GM23338 (cell line): ENCODE measurements around the gene ZGRF1. TPM values are rescaled to one million over a fixed set of nuclear protein-coding genes. Genes with fewer than 3 reads are reported as not detected.

ENCODE experiments used
- ATAC-seq: fragments of 200-7000 bp; cut with Tn5 transposase; 3 replicates; pipeline ENCODE4 v1.9.1; 2020
- DNase-seq: peaks from one replicate; pipeline ENCODE4 v3.0.0-alpha.2; 2015; ENCODE audit warnings: low spot score
- H2AFZ ChIP-seq: fragments of 200-600 bp; sonication (generic); 2 replicates; pipeline ENCODE4 v1.8.0; 2016; ENCODE audit warnings: antibody characterized with exemption, mild to moderate bottlenecking, moderate library complexity
- H3F3A ChIP-seq: fragments of 200-600 bp; sonication (generic); replicated peaks from 2 replicates; pipeline ENCODE4 v1.8.0; 2017; ENCODE audit warnings: antibody characterized with exemption, mixed run types, low read depth
- H3K27ac ChIP-seq: fragments of 200-600 bp; sonication (generic); 2 replicates; pipeline ENCODE4 v1.6.1; 2016; ENCODE audit warnings: low read depth
- H3K27me3 ChIP-seq: fragments of 200-600 bp; sonication (generic); 2 replicates; pipeline ENCODE4 v1.8.0; 2016; ENCODE audit warnings: mild to moderate bottlenecking, mixed run types, moderate library complexity; ENCODE audit not compliant: insufficient read depth
- H3K36me3 ChIP-seq: fragments of 200-600 bp; sonication (generic); 2 replicates; pipeline ENCODE4 v1.8.0; 2016; ENCODE audit warnings: mild to moderate bottlenecking; ENCODE audit not compliant: insufficient read depth
- H3K4me1 ChIP-seq: fragments of 200-600 bp; sonication (generic); 2 replicates; pipeline ENCODE4 v1.8.0; 2016; ENCODE audit warnings: mild to moderate bottlenecking, moderate library complexity; ENCODE audit not compliant: insufficient read depth
- H3K4me2 ChIP-seq: fragments of 200-600 bp; sonication (generic); 2 replicates; pipeline ENCODE4 v1.7.1; 2017; ENCODE audit warnings: mixed run types
- H3K4me3 ChIP-seq: fragments of 200-600 bp; sonication (generic); 2 replicates; pipeline ENCODE4 v1.6.1; 2016; ENCODE audit warnings: mixed run types
- H3K79me2 ChIP-seq: fragments of 200-600 bp; sonication (generic); replicated peaks from 2 replicates; pipeline ENCODE4 v1.8.0; 2017; ENCODE audit warnings: mild to moderate bottlenecking; ENCODE audit not compliant: insufficient read depth
- H3K9me2 ChIP-seq: fragments of 200-600 bp; sonication (generic); 2 replicates; pipeline ENCODE4 v1.8.0; 2017; ENCODE audit not compliant: insufficient read depth
- H4K20me1 ChIP-seq: fragments of 200-600 bp; sonication (generic); replicated peaks from 2 replicates; pipeline ENCODE4 v1.8.0; 2017; ENCODE audit warnings: mild to moderate bottlenecking; ENCODE audit not compliant: insufficient read depth
- H3K27ac Mint-ChIP-seq: 2 replicates; pipeline ENCODE4 v1.8.0; 2020; ENCODE audit warnings: inconsistent platforms, mild to moderate bottlenecking, moderate library complexity, mixed read lengths
- H3K27me3 Mint-ChIP-seq: 3 replicates; pipeline ENCODE4 v1.8.0; 2022; ENCODE audit warnings: low read depth, mild to moderate bottlenecking, moderate library complexity, mixed read lengths, inconsistent platforms; ENCODE audit not compliant: insufficient read depth, poor library complexity
- H3K36me3 Mint-ChIP-seq: 3 replicates; pipeline ENCODE4 v1.8.0; 2021; ENCODE audit warnings: low read depth, mild to moderate bottlenecking, inconsistent platforms, moderate library complexity, mixed read lengths
- H3K4me1 Mint-ChIP-seq: 3 replicates; pipeline ENCODE4 v1.8.0; 2020; ENCODE audit warnings: mild to moderate bottlenecking, inconsistent platforms, mixed read lengths
- H3K4me3 Mint-ChIP-seq: 3 replicates; pipeline ENCODE4 v1.8.0; 2021; ENCODE audit warnings: moderate library complexity, mild to moderate bottlenecking, inconsistent platforms, mixed read lengths
- H3K9me3 Mint-ChIP-seq: 3 replicates; pipeline ENCODE4 v1.8.0; 2020; ENCODE audit warnings: moderate library complexity, mild to moderate bottlenecking, inconsistent platforms, mixed read lengths
- CREB1 ChIP-seq: fragments of 250-450 bp; sonication (Bioruptor Pico); IDR thresholded peaks from 2 replicates; pipeline ENCODE4 v1.5.0; 2020; ENCODE audit warnings: low read depth, mild to moderate bottlenecking, moderate library complexity
- CTCF ChIP-seq, 2 experiments: fragments of 200-600 bp in 1 of 2; sonication (generic) in 1 of 2; conservative IDR thresholded peaks; 2 replicates each; pipeline versions ENCODE4 v1.5.1 to v1.6.1; 2016 to 2017; ENCODE audit warnings: antibody characterized with exemption in 2 of 2, low read depth in 2 of 2, mild to moderate bottlenecking in 2 of 2, moderate library complexity in 1 of 2
- ETS1 ChIP-seq: IDR thresholded peaks from 2 replicates; pipeline ENCODE4 v1.6.1; 2016; ENCODE audit warnings: antibody characterized with exemption
- EZH2 ChIP-seq: fragments of 200-600 bp; sonication (generic); IDR thresholded peaks from one replicate; pipeline ENCODE4 v1.8.0; 2017; ENCODE audit warnings: antibody characterized with exemption, mild to moderate bottlenecking, low read depth; ENCODE audit not compliant: unreplicated experiment
- POLR2AphosphoS5 ChIP-seq: IDR thresholded peaks from 2 replicates; pipeline ENCODE4 v1.6.1; 2016; ENCODE audit warnings: antibody characterized with exemption, low read depth
- ZNF462 ChIP-seq: fragments of 250-450 bp; sonication (Bioruptor Pico); IDR thresholded peaks from 2 replicates; pipeline ENCODE4 v1.5.0; 2020; ENCODE audit warnings: mild to moderate bottlenecking, moderate library complexity
- long read RNA-seq: library from polyadenylated mRNA; unstranded; transcript quantifications from one replicate; pipeline ENCODE4 v2.0.0, GENCODE V29; 2020; ENCODE audit not compliant: unreplicated experiment
- polyA plus RNA-seq: library from polyadenylated mRNA; unstranded; fragments of >200 nt; fragmentation: Nextera tagmentation; extraction: Ambion mirVana; gene quantifications from 2 replicates; pipeline ENCODE4 v1.2.1, GENCODE V29; 2016
- total RNA-seq: library from RNA; depleted of rRNA; stranded (reverse); fragments of >200 nt; shearing (Covaris generic); gene quantifications from 2 replicates; pipeline ENCODE4 v1.2.3, GENCODE V29; 2014; rRNA removed

Gene ZGRF1
- total RNA-seq (37.6 and 62.6 TPM in 2 replicates), polyA plus RNA-seq (28.9 and 41.7 TPM in 2 replicates)
- long read RNA-seq, partial matches to known transcripts, result 1 of 8 reads
- long read RNA-seq, other reads (novel, unspliced or antisense), result 4 of 8 reads

- Histone ChIP-seq H3F3A (no peaks in the 10 kb centered on the region), H3K27ac (peak within 1 kb of the TSS; percentile 94), H3K9me2 (no peaks in the 10 kb centered on the region), H3K4me3 (peak within 1 kb of the TSS; percentile 58), H4K20me1 (no peaks in the 10 kb centered on the region), H3K79me2 (peaks cover 88% of the 10 kb centered on the region), H3K36me3 (no peaks in the 10 kb centered on the region; the same call in 1 of the 2 replicates), H3K4me1 (peaks cover 27% of the 10 kb centered on the region), H3K27me3 (no peaks in the 10 kb centered on the region), H3K4me2 (peak within 1 kb of the TSS; percentile 83), H2AFZ (no peak within 1 kb of the TSS)
- H3K9me3 Mint-ChIP-seq, result no peaks in the 10 kb centered on the region
- H3K27ac Mint-ChIP-seq, result no peak within 1 kb of the TSS; the same call in 1 of the 2 replicates
- TF ChIP-seq EZH2, result no peak
- peak; percentile 99 for TF ChIP-seq CREB1 (CRISPR knock-in tag)
- TF ChIP-seq POLR2AphosphoS5, result peak; percentile 34
- TF ChIP-seq ETS1, result peak; percentile 59; the same call in 1 of the 2 replicates
- peak; percentile 58 to 63 for TF ChIP-seq CTCF (conservative IDR thresholded peaks at IDR 0.05; ENCODE audit: low read depth in 2 of 2)
- no peak for TF ChIP-seq ZNF462
- DNase-seq (peak; percentile 100), ATAC-seq (peak; percentile 90)
- H3K4me1 Mint-ChIP-seq, result peaks cover 33% of the 10 kb centered on the region
- no peak within 1 kb of the TSS for H3K4me3 Mint-ChIP-seq
- H3K36me3 Mint-ChIP-seq, result peaks cover 14% of the 10 kb centered on the region
- peaks cover 3% of the 10 kb centered on the region for H3K27me3 Mint-ChIP-seq
Measured at GRCh38 chr4:112636688-112637551, at the start of gene ZGRF1, which contains the start of gene LARP7. Gene ZGRF1, minus strand, starts transcription at chr4:112636909. Its CDS starts 3,733 bp downstream, at chr4:112633176. Gene LARP7, plus strand, starts transcription at chr4:112637143. Its CDS starts 7,527 bp downstream, at chr4:112644670.
